Upper lobe of left lung (tissue), 4 donors: ENCODE results near the gene PPP1R1B.

Experiments used
- EP300 ChIP-seq, 4 donors: sonication (generic); formaldehyde crosslinking; IDR thresholded peaks; one replicate each; pipeline ENCODE4 v1.5.1; 2017; ENCODE audit warnings: antibody characterized with exemption in 4 of 4, control low read depth in 2 of 4
- POLR2A ChIP-seq, 4 donors: fragments of 450-650 bp; IDR thresholded peaks; one replicate each; pipeline ENCODE4 v1.5.1; 2016 to 2017; ENCODE audit warnings: antibody characterized with exemption in 4 of 4, mild to moderate bottlenecking in 2 of 4
- POLR2AphosphoS5 ChIP-seq, 2 donors: sonication (generic); formaldehyde crosslinking; IDR thresholded peaks; one replicate each; pipeline ENCODE4 v1.5.1; 2017; ENCODE audit warnings: antibody characterized with exemption in 2 of 2
- TF ChIP-seq, protein P1 (sequence below), 6 experiments: fragments of 450-650 bp in 4 of 6; fragments of 200-600 bp in 2 of 6; sonication (generic) in 2 of 6; IDR thresholded peaks; one replicate each; pipeline ENCODE4 v1.5.1; 2016 to 2019; ENCODE audit warnings: antibody characterized with exemption in 6 of 6

GRCh38 chr17:39641097-39641496 is 14.3 kb downstream of the PPP1R1B start:
- TF ChIP-seq, protein P1, sequence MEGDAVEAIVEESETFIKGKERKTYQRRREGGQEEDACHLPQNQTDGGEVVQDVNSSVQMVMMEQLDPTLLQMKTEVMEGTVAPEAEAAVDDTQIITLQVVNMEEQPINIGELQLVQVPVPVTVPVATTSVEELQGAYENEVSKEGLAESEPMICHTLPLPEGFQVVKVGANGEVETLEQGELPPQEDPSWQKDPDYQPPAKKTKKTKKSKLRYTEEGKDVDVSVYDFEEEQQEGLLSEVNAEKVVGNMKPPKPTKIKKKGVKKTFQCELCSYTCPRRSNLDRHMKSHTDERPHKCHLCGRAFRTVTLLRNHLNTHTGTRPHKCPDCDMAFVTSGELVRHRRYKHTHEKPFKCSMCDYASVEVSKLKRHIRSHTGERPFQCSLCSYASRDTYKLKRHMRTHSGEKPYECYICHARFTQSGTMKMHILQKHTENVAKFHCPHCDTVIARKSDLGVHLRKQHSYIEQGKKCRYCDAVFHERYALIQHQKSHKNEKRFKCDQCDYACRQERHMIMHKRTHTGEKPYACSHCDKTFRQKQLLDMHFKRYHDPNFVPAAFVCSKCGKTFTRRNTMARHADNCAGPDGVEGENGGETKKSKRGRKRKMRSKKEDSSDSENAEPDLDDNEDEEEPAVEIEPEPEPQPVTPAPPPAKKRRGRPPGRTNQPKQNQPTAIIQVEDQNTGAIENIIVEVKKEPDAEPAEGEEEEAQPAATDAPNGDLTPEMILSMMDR (IDR thresholded peaks at IDR 0.05), result no peak
- TF ChIP-seq POLR2A (IDR thresholded peaks at IDR 0.05) (no peak), POLR2AphosphoS5 (IDR thresholded peaks at IDR 0.05) (no peak), EP300 (IDR thresholded peaks at IDR 0.05) (no peak)
